NCI-H2196 (cell line): ENCODE measurements around the gene SLC6A7.

Source experiments
- DNase-seq: peaks from one replicate; lab custom pipeline; 2025; ENCODE audit not compliant: unreplicated experiment; lab: John Stamatoyannopoulos, UW

The SLC6A7 gene

GRCh38 chr5:150172145-150172544, 17.7 kb upstream of the SLC6A7 start:
- DNase-seq = no peak

- DNase-seq = no peak
Observed at GRCh38 chr5:150172556-150172955, 17.3 kb upstream of the SLC6A7 start.

GRCh38 chr5:150173161-150173560, 16.7 kb upstream of the SLC6A7 start:
- no peak for DNase-seq

- DNase-seq = no peak
Observed at GRCh38 chr5:150174285-150174684, 15.6 kb upstream of the SLC6A7 start.

GRCh38 chr5:150175076-150175475, 14.8 kb upstream of the SLC6A7 start:
- no peak for DNase-seq

- DNase-seq = no peak
Observed at GRCh38 chr5:150175536-150175935, 14.3 kb upstream of the SLC6A7 start.

- DNase-seq = no peak
Observed at GRCh38 chr5:150176745-150177477, 13.0 kb upstream of the SLC6A7 start.

GRCh38 chr5:150177721-150178120, 12.1 kb upstream of the SLC6A7 start:
- DNase-seq = no peak

GRCh38 chr5:150178262-150178661, 11.6 kb upstream of the SLC6A7 start:
- DNase-seq = no peak

- no peak for DNase-seq
Observed at GRCh38 chr5:150179019-150179620, 10.7 kb upstream of the SLC6A7 start.

- DNase-seq = no peak
Observed at GRCh38 chr5:150180241-150181026, 9.4 kb upstream of the SLC6A7 start.

- no peak for DNase-seq
Observed at GRCh38 chr5:150181027-150181426, 8.8 kb upstream of the SLC6A7 start.

- no peak for DNase-seq
Observed at GRCh38 chr5:150181766-150182545, 7.9 kb upstream of the SLC6A7 start.

- DNase-seq = no peak
Observed at GRCh38 chr5:150182774-150183173, 7.1 kb upstream of the SLC6A7 start.

- DNase-seq = no peak
Observed at GRCh38 chr5:150183436-150183835, 6.4 kb upstream of the SLC6A7 start.

GRCh38 chr5:150184006-150184405, 5.9 kb upstream of the SLC6A7 start:
- no peak for DNase-seq

- no peak for DNase-seq
Observed at GRCh38 chr5:150184990-150185912, 4.6 kb upstream of the SLC6A7 start.

- no peak for DNase-seq
Observed at GRCh38 chr5:150186137-150186536, 3.7 kb upstream of the SLC6A7 start.

- no peak for DNase-seq
Observed at GRCh38 chr5:150186897-150187296, 3.0 kb upstream of the SLC6A7 start.

GRCh38 chr5:150188146-150188842, 1.6 kb upstream of the SLC6A7 start:
- DNase-seq = no peak
